ENCODE data around the gene C3orf70.

C3orf70 gene

DNA sequence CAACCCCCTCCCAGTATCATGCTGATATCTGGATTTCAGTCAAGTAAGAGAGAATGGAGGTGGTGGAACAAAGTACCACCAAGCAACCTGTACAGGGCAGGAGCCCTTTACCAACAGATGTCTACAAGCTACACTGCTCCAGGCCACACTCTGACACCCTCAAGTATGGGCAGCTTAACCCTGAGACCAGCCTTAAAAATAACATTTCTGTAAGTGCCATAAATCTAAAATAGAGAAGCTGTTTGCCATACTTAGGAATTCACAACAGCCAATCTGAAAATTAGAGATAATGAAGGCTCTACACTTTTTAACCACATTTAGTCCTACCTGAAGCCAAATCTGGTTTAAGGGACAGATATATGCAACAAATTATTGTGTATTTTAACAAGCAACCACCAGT lies 59.7 kb downstream of the C3orf70 start:
- Histone ChIP-seq H3K36me3 (ENCODE audit: control insufficient read depth in 2 of 2, insufficient read depth in 1 of 2, low read length in 2 of 2) (no peaks in the 10 kb centered on the region), H3K27ac (ENCODE audit: extremely low read depth, low read depth, low read length) (no peak overlapping the region), H3K4me3 (ENCODE audit: low read depth, low read length) (no peak overlapping the region), H3K9me3 (ENCODE audit: control insufficient read depth, insufficient read depth, low read depth, low read length) (no peaks in the 10 kb centered on the region), H3K4me1 (ENCODE audit: control insufficient read depth, insufficient read depth, low read length) (no peaks in the 10 kb centered on the region)
- ChIA-PET POLR2A (no interaction called here), CTCF (no interaction called here)
- TF ChIP-seq ZNF155 (tag by site-specific recombination; IDR thresholded peaks at IDR 0.05) (no peak), ZNF391 (tag by site-specific recombination; IDR thresholded peaks at IDR 0.05; ENCODE audit: borderline replicate concordance, low read depth) (no peak)
- TF ChIP-seq, protein P1, sequence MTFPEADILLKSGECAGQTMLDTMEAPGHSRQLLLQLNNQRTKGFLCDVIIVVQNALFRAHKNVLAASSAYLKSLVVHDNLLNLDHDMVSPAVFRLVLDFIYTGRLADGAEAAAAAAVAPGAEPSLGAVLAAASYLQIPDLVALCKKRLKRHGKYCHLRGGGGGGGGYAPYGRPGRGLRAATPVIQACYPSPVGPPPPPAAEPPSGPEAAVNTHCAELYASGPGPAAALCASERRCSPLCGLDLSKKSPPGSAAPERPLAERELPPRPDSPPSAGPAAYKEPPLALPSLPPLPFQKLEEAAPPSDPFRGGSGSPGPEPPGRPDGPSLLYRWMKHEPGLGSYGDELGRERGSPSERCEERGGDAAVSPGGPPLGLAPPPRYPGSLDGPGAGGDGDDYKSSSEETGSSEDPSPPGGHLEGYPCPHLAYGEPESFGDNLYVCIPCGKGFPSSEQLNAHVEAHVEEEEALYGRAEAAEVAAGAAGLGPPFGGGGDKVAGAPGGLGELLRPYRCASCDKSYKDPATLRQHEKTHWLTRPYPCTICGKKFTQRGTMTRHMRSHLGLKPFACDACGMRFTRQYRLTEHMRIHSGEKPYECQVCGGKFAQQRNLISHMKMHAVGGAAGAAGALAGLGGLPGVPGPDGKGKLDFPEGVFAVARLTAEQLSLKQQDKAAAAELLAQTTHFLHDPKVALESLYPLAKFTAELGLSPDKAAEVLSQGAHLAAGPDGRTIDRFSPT (tag by site-specific recombination; IDR thresholded peaks at IDR 0.05), result no peak
- TF ChIP-seq, protein P2, sequence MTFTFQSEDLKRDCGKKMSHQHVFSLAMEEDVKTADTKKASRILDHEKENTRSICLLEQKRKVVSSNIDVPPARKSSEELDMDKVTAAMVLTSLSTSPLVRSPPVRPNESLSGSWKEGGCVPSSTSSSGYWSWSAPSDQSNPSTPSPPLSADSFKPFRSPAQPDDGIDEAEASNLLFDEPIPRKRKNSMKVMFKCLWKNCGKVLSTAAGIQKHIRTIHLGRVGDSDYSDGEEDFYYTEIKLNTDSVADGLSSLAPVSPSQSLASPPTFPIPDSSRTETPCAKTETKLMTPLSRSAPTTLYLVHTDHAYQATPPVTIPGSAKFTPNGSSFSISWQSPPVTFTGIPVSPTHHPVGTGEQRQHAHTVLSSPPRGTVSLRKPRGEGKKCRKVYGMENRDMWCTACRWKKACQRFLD (tag by site-specific recombination; IDR thresholded peaks at IDR 0.05), result no peak

DNA sequence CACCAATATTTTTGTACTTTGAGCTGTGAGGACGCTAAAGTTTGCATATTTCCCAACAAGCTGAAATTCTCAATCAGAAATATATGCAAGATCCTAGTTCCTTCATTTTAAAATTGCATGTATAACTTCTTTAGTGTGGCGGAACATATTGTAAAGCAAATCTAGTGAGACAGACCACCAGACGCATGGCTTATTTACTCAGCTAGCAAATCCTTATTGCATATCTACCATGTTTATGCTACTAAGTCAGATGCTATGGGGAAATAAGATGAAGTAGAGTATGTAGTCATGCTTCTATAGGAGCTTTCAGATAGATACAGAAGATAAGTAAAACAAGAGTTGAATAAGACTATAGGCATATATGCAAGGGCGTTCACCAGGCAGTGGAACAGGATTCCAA lies 62.0 kb downstream of the C3orf70 start:
- Histone ChIP-seq H3K36me3 (ENCODE audit: control insufficient read depth in 2 of 2, insufficient read depth in 1 of 2, low read length in 2 of 2) (no peaks in the 10 kb centered on the region), H3K9me3 (ENCODE audit: control insufficient read depth, insufficient read depth, low read depth, low read length) (no peaks in the 10 kb centered on the region), H3K27ac (ENCODE audit: extremely low read depth, low read depth, low read length) (no peak overlapping the region), H3K4me1 (ENCODE audit: control insufficient read depth, insufficient read depth, low read length) (no peaks in the 10 kb centered on the region), H3K4me3 (ENCODE audit: low read depth, low read length) (no peak overlapping the region)
- POLR2A ChIA-PET, result no interaction called here
- TF ChIP-seq ZNF302 (tag by site-specific recombination; IDR thresholded peaks at IDR 0.05; ENCODE audit: low read depth) (no peak), ZFP3 (tag by site-specific recombination; IDR thresholded peaks at IDR 0.05; ENCODE audit: low read depth) (no peak), ZNF391 (tag by site-specific recombination; IDR thresholded peaks at IDR 0.05; ENCODE audit: borderline replicate concordance, low read depth) (no peak), ZNF416 (tag by site-specific recombination; IDR thresholded peaks at IDR 0.05) (no peak), ZNF19 (tag by site-specific recombination; IDR thresholded peaks at IDR 0.05; ENCODE audit: low read depth) (no peak), KLF10 (tag by site-specific recombination; IDR thresholded peaks at IDR 0.05) (no peak), ZNF76 (tag by site-specific recombination; IDR thresholded peaks at IDR 0.05; ENCODE audit: borderline replicate concordance, low read depth) (no peak), ZNF664 (tag by site-specific recombination; IDR thresholded peaks at IDR 0.05) (no peak), ZNF585B (tag by site-specific recombination; IDR thresholded peaks at IDR 0.05) (no peak), ZNF529 (tag by site-specific recombination; IDR thresholded peaks at IDR 0.05; ENCODE audit: insufficient replicate concordance) (no peak), SALL2 (tag by site-specific recombination; IDR thresholded peaks at IDR 0.05; ENCODE audit: borderline replicate concordance) (no peak), HOXC10 (CRISPR knock-in tag; IDR thresholded peaks at IDR 0.05) (no peak), SP7 (tag by site-specific recombination; IDR thresholded peaks at IDR 0.05) (no peak), ZNF621 (tag by site-specific recombination; IDR thresholded peaks at IDR 0.05) (no peak), ZNF10 (tag by site-specific recombination; IDR thresholded peaks at IDR 0.05) (no peak)
- TF ChIP-seq, protein P3, sequence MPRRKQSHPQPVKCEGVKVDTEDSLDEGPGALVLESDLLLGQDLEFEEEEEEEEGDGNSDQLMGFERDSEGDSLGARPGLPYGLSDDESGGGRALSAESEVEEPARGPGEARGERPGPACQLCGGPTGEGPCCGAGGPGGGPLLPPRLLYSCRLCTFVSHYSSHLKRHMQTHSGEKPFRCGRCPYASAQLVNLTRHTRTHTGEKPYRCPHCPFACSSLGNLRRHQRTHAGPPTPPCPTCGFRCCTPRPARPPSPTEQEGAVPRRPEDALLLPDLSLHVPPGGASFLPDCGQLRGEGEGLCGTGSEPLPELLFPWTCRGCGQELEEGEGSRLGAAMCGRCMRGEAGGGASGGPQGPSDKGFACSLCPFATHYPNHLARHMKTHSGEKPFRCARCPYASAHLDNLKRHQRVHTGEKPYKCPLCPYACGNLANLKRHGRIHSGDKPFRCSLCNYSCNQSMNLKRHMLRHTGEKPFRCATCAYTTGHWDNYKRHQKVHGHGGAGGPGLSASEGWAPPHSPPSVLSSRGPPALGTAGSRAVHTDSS (tag by site-specific recombination; IDR thresholded peaks at IDR 0.05), result no peak
- TF ChIP-seq, protein P4, sequence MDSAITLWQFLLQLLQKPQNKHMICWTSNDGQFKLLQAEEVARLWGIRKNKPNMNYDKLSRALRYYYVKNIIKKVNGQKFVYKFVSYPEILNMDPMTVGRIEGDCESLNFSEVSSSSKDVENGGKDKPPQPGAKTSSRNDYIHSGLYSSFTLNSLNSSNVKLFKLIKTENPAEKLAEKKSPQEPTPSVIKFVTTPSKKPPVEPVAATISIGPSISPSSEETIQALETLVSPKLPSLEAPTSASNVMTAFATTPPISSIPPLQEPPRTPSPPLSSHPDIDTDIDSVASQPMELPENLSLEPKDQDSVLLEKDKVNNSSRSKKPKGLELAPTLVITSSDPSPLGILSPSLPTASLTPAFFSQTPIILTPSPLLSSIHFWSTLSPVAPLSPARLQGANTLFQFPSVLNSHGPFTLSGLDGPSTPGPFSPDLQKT (IDR thresholded peaks at IDR 0.05; ENCODE audit: borderline replicate concordance, low read depth, low read length), result no peak
- TF ChIP-seq, protein P5, sequence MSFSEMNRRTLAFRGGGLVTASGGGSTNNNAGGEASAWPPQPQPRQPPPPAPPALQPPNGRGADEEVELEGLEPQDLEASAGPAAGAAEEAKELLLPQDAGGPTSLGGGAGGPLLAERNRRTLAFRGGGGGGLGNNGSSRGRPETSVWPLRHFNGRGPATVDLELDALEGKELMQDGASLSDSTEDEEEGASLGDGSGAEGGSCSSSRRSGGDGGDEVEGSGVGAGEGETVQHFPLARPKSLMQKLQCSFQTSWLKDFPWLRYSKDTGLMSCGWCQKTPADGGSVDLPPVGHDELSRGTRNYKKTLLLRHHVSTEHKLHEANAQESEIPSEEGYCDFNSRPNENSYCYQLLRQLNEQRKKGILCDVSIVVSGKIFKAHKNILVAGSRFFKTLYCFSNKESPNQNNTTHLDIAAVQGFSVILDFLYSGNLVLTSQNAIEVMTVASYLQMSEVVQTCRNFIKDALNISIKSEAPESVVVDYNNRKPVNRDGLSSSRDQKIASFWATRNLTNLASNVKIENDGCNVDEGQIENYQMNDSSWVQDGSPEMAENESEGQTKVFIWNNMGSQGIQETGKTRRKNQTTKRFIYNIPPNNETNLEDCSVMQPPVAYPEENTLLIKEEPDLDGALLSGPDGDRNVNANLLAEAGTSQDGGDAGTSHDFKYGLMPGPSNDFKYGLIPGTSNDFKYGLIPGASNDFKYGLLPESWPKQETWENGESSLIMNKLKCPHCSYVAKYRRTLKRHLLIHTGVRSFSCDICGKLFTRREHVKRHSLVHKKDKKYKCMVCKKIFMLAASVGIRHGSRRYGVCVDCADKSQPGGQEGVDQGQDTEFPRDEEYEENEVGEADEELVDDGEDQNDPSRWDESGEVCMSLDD (tag by site-specific recombination; IDR thresholded peaks at IDR 0.05), result no peak
- TF ChIP-seq, protein P6, sequence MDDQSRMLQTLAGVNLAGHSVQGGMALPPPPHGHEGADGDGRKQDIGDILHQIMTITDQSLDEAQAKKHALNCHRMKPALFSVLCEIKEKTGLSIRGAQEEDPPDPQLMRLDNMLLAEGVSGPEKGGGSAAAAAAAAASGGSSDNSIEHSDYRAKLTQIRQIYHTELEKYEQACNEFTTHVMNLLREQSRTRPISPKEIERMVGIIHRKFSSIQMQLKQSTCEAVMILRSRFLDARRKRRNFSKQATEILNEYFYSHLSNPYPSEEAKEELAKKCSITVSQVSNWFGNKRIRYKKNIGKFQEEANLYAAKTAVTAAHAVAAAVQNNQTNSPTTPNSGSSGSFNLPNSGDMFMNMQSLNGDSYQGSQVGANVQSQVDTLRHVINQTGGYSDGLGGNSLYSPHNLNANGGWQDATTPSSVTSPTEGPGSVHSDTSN (CRISPR knock-in tag; IDR thresholded peaks at IDR 0.05), result no peak
- TF ChIP-seq, protein P7, sequence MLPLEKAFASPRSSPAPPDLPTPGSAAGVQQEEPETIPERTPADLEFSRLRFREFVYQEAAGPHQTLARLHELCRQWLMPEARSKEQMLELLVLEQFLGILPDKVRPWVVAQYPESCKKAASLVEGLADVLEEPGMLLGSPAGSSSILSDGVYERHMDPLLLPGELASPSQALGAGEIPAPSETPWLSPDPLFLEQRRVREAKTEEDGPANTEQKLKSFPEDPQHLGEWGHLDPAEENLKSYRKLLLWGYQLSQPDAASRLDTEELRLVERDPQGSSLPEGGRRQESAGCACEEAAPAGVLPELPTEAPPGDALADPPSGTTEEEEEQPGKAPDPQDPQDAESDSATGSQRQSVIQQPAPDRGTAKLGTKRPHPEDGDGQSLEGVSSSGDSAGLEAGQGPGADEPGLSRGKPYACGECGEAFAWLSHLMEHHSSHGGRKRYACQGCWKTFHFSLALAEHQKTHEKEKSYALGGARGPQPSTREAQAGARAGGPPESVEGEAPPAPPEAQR (tag by site-specific recombination; IDR thresholded peaks at IDR 0.05), result no peak
- CTCF ChIA-PET, result no interaction called here

Data from HEK293 (cell line).